Ectodermal cell (in vitro differentiated cells): ENCODE measurements around the gene ANXA6.

Source experiments
- H3K27ac ChIP-seq: 2 replicates; pipeline ENCODE4 v1.7.0; 2013; ENCODE audit warnings: mild to moderate bottlenecking, low read depth, low read length; ENCODE audit not compliant: insufficient read depth, poor library complexity, severe bottlenecking
- H3K27me3 ChIP-seq: 2 replicates; pipeline ENCODE4 v1.7.0; 2013; ENCODE audit warnings: mild to moderate bottlenecking, low read length; ENCODE audit not compliant: insufficient read depth, control insufficient read depth, poor library complexity, severe bottlenecking
- H3K36me3 ChIP-seq: one replicate; pipeline ENCODE4 v1.7.0; 2013; ENCODE audit warnings: low read length; ENCODE audit not compliant: control insufficient read depth, insufficient read depth
- H3K4me1 ChIP-seq: one replicate; pipeline ENCODE4 v1.7.0; 2013; ENCODE audit warnings: low read length; ENCODE audit not compliant: control insufficient read depth, insufficient read depth
- H3K4me3 ChIP-seq: 2 replicates; pipeline ENCODE4 v1.7.0; 2013; ENCODE audit warnings: low read depth, low read length, control low read depth; ENCODE audit not compliant: insufficient read depth
- H3K9me3 ChIP-seq: 2 replicates; pipeline ENCODE4 v1.7.0; 2013; ENCODE audit warnings: mild to moderate bottlenecking, low read length, moderate library complexity; ENCODE audit not compliant: control insufficient read depth
- WGBS, 2 experiments: methylation state at CpG; one replicate each; pipeline ENCODE4 v1.1.7; 2013; ENCODE audit warnings: missing lambda C conversion rate in 2 of 2; 5-methylcytosine and 5-hydroxymethylcytosine counted together

The ANXA6 gene

DNA sequence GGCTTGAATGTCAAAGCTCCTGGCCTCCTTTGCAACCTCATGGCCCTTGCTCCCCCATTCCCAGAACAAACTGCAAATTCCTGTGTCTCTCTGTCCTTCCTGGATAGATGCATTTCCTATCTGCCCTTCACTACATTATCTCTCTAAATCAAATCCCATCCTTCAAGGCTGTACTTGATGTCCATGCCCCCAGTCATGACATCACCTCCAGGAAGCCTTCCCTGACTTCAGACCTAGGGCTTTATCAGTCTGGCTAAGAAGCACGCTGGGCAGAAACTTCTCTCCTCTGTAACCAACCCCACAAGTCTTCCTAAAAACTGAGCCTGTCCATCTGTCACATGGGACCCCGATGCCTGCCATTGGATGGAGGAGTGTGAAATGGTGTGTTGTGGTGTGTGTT, 51.1 kb downstream of the ANXA6 start:
- H3K27me3 ChIP-seq, result no peaks in the 10 kb centered on the region
- WGBS, 2 experiments, result 86 to 100% methylated on average over 1 to 2 of the region's 2 CpGs
- no peaks in the 10 kb centered on the region for H3K9me3 ChIP-seq
- no peak overlapping the region for H3K4me3 ChIP-seq
- no peak overlapping the region for H3K27ac ChIP-seq
- H3K4me1 ChIP-seq, result no peaks in the 10 kb centered on the region
- H3K36me3 ChIP-seq, result no peaks in the 10 kb centered on the region

DNA sequence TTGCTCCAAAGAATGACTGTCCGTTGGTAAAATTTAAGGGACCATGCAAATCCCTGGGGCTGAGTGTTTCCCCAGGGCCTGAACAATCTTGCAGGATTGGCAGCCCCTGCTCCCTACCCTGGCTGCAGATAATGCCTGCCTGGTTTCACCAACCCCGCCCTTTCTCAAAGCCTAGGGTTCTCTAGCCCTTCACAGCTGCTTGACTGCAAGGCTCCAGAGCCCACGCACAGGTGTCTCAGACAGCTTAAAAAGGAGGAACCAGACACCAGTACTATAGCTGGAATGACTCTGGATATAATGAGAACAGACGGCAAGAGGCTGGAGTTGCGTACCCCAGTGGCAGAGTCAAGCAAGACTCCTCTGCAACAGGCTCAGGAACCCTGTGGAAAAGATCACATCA, 51.5 kb downstream of the ANXA6 start:
- Histone ChIP-seq H3K27ac (no peak overlapping the region), H3K4me3 (no peak overlapping the region), H3K36me3 (peaks cover 4% of the 10 kb centered on the region), H3K4me1 (no peaks in the 10 kb centered on the region), H3K9me3 (no peaks in the 10 kb centered on the region), H3K27me3 (no peaks in the 10 kb centered on the region)
- WGBS, 2 experiments, result 90 to 95% methylated on average over 5 of the region's 5 CpGs

- WGBS, 2 experiments, result 95 to 96% methylated on average over 2 of the region's 2 CpGs
- Histone ChIP-seq H3K36me3 (peaks cover 4% of the 10 kb centered on the region), H3K27me3 (no peaks in the 10 kb centered on the region), H3K4me3 (no peak overlapping the region), H3K9me3 (no peaks in the 10 kb centered on the region), H3K4me1 (no peaks in the 10 kb centered on the region), H3K27ac (no peak overlapping the region)
Observed at GRCh38 chr5:151105561-151105960, 52.0 kb downstream of the ANXA6 start.

DNA sequence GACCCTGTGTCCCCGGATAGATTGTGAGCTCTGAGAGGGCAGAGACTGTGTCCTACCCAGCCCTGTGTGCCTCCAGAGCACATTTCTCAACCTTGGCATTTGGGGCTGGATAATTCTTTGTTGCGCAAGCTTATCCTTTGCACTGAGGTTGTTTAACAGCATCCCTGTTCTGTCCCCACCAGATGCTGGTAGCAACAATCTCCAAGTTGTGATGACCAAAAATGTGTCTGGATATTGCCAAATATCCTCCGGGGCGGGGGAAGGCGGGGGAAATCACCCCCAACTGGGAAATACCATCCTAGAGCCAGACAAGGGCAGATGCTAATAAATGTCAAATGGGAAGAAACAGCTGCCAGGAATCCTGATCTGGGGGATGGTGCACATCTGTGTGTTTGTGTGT, 52.8 kb downstream of the ANXA6 start:
- no peak overlapping the region for H3K4me3 ChIP-seq
- H3K27ac ChIP-seq, result no peak overlapping the region
- peaks cover 4% of the 10 kb centered on the region for H3K36me3 ChIP-seq
- 95 to 97% methylated on average over 5 of the region's 5 CpGs for WGBS, 2 experiments
- H3K27me3 ChIP-seq, result no peaks in the 10 kb centered on the region
- H3K9me3 ChIP-seq, result no peaks in the 10 kb centered on the region
- H3K4me1 ChIP-seq, result no peaks in the 10 kb centered on the region

GRCh38 chr5:151101746-151102145, 55.8 kb downstream of the ANXA6 start:
- no peaks in the 10 kb centered on the region for H3K27me3 ChIP-seq
- 98 to 100% methylated on average over 4 of the region's 4 CpGs for WGBS, 2 experiments
- no peaks in the 10 kb centered on the region for H3K4me1 ChIP-seq
- no peak overlapping the region for H3K4me3 ChIP-seq
- H3K36me3 ChIP-seq, result peaks cover 4% of the 10 kb centered on the region
- no peak overlapping the region for H3K27ac ChIP-seq
- no peaks in the 10 kb centered on the region for H3K9me3 ChIP-seq

- Histone ChIP-seq H3K4me1 (no peaks in the 10 kb centered on the region), H3K27ac (no peak overlapping the region), H3K36me3 (peaks cover 4% of the 10 kb centered on the region), H3K9me3 (no peaks in the 10 kb centered on the region), H3K27me3 (no peaks in the 10 kb centered on the region), H3K4me3 (no peak overlapping the region)
- 95 to 96% methylated on average over 9 of the region's 9 CpGs for WGBS, 2 experiments
Observed at GRCh38 chr5:151101151-151101550, 56.4 kb downstream of the ANXA6 start.

DNA sequence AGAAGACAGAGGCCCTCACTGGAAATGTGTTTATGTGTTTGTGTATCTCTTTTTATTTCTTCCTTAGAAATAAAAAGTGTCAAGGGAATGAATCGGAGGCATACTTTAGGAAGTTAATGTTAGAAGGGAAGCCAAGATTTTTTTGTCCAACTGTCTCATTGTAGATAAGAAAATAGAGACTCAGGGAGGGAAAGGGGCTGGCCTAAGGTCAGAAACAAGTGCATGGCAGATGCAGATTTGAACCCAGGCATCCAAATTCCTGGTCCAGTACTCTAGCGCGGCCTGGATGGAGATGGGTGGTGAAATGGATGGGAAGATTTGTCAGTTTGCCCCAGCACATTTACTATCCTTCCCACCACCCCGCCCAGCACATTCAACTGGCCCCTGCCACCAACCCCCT, 56.9 kb downstream of the ANXA6 start:
- no peaks in the 10 kb centered on the region for H3K9me3 ChIP-seq
- WGBS, 2 experiments, result 70 to 98% methylated on average over 3 to 4 of the region's 4 CpGs
- H3K27me3 ChIP-seq, result no peaks in the 10 kb centered on the region
- H3K4me3 ChIP-seq, result no peak overlapping the region
- H3K36me3 ChIP-seq, result peaks cover 4% of the 10 kb centered on the region
- H3K27ac ChIP-seq, result no peak overlapping the region
- H3K4me1 ChIP-seq, result no peaks in the 10 kb centered on the region

- WGBS, 2 experiments, result 92% methylated on average over 4 of the region's 4 CpGs
- H3K4me3 ChIP-seq, result no peak overlapping the region
- H3K9me3 ChIP-seq, result no peaks in the 10 kb centered on the region
- no peaks in the 10 kb centered on the region for H3K27me3 ChIP-seq
- peaks cover 4% of the 10 kb centered on the region for H3K36me3 ChIP-seq
- H3K4me1 ChIP-seq, result no peaks in the 10 kb centered on the region
- no peak overlapping the region for H3K27ac ChIP-seq
Observed at GRCh38 chr5:151098768-151099121, 58.8 kb downstream of the ANXA6 start.

GRCh38 chr5:151097820-151098767, 59.5 kb downstream of the ANXA6 start:
- H3K9me3 ChIP-seq, result no peaks in the 10 kb centered on the region
- peaks cover 4% of the 10 kb centered on the region for H3K36me3 ChIP-seq
- H3K4me3 ChIP-seq, result no peak overlapping the region
- no peaks in the 10 kb centered on the region for H3K27me3 ChIP-seq
- 92 to 94% methylated on average over 16 of the region's 16 CpGs for WGBS, 2 experiments
- no peak overlapping the region for H3K27ac ChIP-seq
- H3K4me1 ChIP-seq, result no peaks in the 10 kb centered on the region

GRCh38 chr5:151097061-151097460, 60.5 kb downstream of the ANXA6 start:
- no peak overlapping the region for H3K27ac ChIP-seq
- no peaks in the 10 kb centered on the region for H3K27me3 ChIP-seq
- no peaks in the 10 kb centered on the region for H3K9me3 ChIP-seq
- WGBS, 2 experiments, result 83 to 96% methylated on average over 6 of the region's 6 CpGs
- H3K4me1 ChIP-seq, result no peaks in the 10 kb centered on the region
- no peak overlapping the region for H3K4me3 ChIP-seq
- peaks cover 4% of the 10 kb centered on the region for H3K36me3 ChIP-seq
